ENCODE measurements around the gene PSMD9.

DNA sequence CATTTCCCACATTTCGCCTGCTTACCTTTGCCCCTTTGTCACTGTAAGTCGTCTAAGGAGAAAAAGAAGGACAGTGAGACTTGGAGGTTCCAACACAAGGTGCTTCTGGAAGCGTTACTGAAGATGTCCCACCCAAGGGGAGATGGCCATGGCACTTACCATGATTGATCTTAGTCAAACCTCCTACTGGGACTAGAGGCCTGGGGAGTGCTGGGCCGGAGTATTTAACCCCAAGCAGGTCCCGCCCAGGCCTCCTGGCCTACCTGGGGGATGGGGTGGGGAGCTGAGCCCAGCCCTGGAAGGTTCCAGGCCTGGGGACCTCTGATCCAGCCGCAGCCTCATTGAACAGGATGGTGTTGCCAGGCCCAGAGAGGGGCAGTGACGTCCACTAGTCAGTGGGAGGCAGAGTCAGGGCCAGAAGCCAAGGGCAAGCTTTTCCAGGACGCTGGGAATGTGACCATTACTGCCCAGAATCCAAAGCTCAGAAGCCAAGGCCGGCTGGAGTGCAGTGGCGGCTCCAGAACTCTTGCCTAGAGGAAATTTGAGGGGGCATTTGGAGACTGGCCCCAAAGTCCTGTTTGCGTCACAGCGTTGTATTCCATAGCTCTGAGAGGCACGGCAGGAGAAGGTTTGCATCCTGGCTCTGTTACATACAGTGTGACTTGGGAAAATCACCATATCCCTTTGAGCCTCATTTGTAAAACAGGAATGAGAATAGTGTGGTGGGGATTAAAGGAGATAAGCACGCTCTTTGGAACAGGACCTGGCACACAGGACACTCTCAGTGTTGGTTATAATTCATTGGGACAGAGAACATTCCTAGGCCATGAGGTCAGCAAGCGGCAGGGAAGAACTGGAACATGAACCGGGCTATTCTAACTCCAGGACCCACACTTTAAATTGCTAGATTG is 29.7 kb upstream of the PSMD9 start, which contains the start of gene HPD:
- TF ChIP-seq, protein P1, sequence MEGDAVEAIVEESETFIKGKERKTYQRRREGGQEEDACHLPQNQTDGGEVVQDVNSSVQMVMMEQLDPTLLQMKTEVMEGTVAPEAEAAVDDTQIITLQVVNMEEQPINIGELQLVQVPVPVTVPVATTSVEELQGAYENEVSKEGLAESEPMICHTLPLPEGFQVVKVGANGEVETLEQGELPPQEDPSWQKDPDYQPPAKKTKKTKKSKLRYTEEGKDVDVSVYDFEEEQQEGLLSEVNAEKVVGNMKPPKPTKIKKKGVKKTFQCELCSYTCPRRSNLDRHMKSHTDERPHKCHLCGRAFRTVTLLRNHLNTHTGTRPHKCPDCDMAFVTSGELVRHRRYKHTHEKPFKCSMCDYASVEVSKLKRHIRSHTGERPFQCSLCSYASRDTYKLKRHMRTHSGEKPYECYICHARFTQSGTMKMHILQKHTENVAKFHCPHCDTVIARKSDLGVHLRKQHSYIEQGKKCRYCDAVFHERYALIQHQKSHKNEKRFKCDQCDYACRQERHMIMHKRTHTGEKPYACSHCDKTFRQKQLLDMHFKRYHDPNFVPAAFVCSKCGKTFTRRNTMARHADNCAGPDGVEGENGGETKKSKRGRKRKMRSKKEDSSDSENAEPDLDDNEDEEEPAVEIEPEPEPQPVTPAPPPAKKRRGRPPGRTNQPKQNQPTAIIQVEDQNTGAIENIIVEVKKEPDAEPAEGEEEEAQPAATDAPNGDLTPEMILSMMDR (IDR thresholded peaks at IDR 0.05; ENCODE audit: low read length), result no peak
- no peak for TF ChIP-seq EZH2 (IDR thresholded peaks at IDR 0.05; ENCODE audit: borderline replicate concordance, low read length)
